Esophagus muscularis mucosa (tissue), 4 donors: ENCODE data around the gene RAB18. TPM values are rescaled to one million over a fixed set of nuclear protein-coding genes. Genes with fewer than 3 reads are reported as not detected.
"Not testable (repeated sequence)": the region's sequence is repeated elsewhere in the genome, so short reads cannot be mapped to it uniquely, and the experiment has no call there.

ENCODE experiments used
- DNase-seq: peaks from one replicate; pipeline ENCODE4 v3.0.0-alpha.2; 2017; ENCODE audit errors: extremely low spot score
- H3K27ac ChIP-seq, 4 donors: fragments of 200-600 bp; sonication (generic); replicated peaks in 1 of 4; 1 replicate in 3 of 4; 2 replicates in 1 of 4; pipeline ENCODE4 v1.5.1; 2016 to 2019; ENCODE audit warnings: mild to moderate bottlenecking in 1 of 4
- H3K27me3 ChIP-seq, 4 donors: fragments of 200-600 bp; sonication (generic); one replicate each; pipeline versions ENCODE4 v1.5.1 to v1.6.0; 2016 to 2019
- H3K36me3 ChIP-seq, 4 donors: fragments of 200-600 bp; sonication (generic); one replicate each; pipeline ENCODE4 v1.5.1; 2016 to 2019
- H3K4me1 ChIP-seq, 4 donors: fragments of 200-600 bp; sonication (generic); one replicate each; pipeline ENCODE4 v1.5.1; 2016 to 2019
- H3K4me3 ChIP-seq, 4 donors: fragments of 200-600 bp; sonication (generic); 1 replicate in 2 of 4; 2 replicates in 2 of 4; pipeline ENCODE4 v1.5.1; 2016 to 2019; ENCODE audit warnings: mild to moderate bottlenecking in 4 of 4, moderate library complexity in 1 of 4
- H3K9me3 ChIP-seq, 4 donors: fragments of 200-600 bp; sonication (generic); 1 replicate in 3 of 4; 2 replicates in 1 of 4; pipeline ENCODE4 v1.5.1; 2016 to 2019
- EP300 ChIP-seq: sonication (generic); formaldehyde crosslinking; IDR thresholded peaks from one replicate; pipeline ENCODE4 v1.6.1; 2017; ENCODE audit warnings: antibody characterized with exemption
- POLR2A ChIP-seq: fragments of 450-650 bp; IDR thresholded peaks from one replicate; pipeline ENCODE4 v1.6.1; 2017; ENCODE audit warnings: antibody characterized with exemption, moderate library complexity, mild to moderate bottlenecking, low read depth
- POLR2AphosphoS5 ChIP-seq, 2 donors: sonication (generic); formaldehyde crosslinking; IDR thresholded peaks; one replicate each; pipeline ENCODE4 v1.6.1; 2017; ENCODE audit warnings: antibody characterized with exemption in 2 of 2
- WGBS: methylation state at CpG from one replicate; pipeline ENCODE4 v1.1.5; 2018; 5-methylcytosine and 5-hydroxymethylcytosine counted together
- intact Hi-C: fragments of 100-400 bp; cut with DNase I; formaldehyde crosslinking; loops from one replicate; pipeline ENCODE4 v1.15.1; 2023
- total RNA-seq, 4 donors: library from RNA; depleted of rRNA; stranded (reverse); fragments of >200 nt; gene quantifications; one replicate each; pipeline versions ENCODE4 v1.1.0 to v1.2.1, GENCODE V29; 2016
- TF ChIP-seq, protein P1 (sequence below), 3 experiments: fragments of 200-600 bp in 2 of 3; fragments of 450-650 bp in 1 of 3; sonication (generic) in 2 of 3; IDR thresholded peaks; one replicate each; pipeline ENCODE4 v1.5.1; 2017 to 2019; ENCODE audit warnings: antibody characterized with exemption in 3 of 3, mild to moderate bottlenecking in 2 of 3, moderate library complexity in 1 of 3

Gene RAB18
- total RNA-seq, 4 donors from 2014 or later: 37.1 to 51.7 (median 42.6) TPM

- Histone ChIP-seq H3K4me1 (no peaks in the 10 kb centered on the region), H3K36me3 (no peaks in the 10 kb centered on the region), H3K4me3 (no peak overlapping the region), H3K9me3 (no peaks in the 10 kb centered on the region), H3K27ac (no peak overlapping the region), H3K27me3 (no peaks in the 10 kb centered on the region)
- no peak for DNase-seq
- 92% methylated on average over 1 of the region's 1 CpG for WGBS
- intact Hi-C loops: no loop called here
- TF ChIP-seq, protein P1, sequence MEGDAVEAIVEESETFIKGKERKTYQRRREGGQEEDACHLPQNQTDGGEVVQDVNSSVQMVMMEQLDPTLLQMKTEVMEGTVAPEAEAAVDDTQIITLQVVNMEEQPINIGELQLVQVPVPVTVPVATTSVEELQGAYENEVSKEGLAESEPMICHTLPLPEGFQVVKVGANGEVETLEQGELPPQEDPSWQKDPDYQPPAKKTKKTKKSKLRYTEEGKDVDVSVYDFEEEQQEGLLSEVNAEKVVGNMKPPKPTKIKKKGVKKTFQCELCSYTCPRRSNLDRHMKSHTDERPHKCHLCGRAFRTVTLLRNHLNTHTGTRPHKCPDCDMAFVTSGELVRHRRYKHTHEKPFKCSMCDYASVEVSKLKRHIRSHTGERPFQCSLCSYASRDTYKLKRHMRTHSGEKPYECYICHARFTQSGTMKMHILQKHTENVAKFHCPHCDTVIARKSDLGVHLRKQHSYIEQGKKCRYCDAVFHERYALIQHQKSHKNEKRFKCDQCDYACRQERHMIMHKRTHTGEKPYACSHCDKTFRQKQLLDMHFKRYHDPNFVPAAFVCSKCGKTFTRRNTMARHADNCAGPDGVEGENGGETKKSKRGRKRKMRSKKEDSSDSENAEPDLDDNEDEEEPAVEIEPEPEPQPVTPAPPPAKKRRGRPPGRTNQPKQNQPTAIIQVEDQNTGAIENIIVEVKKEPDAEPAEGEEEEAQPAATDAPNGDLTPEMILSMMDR (IDR thresholded peaks at IDR 0.05): no peak
- TF ChIP-seq EP300 (no peak), POLR2A (no peak), POLR2AphosphoS5 (IDR thresholded peaks at IDR 0.05) (no peak)
These were observed 42.8 kb upstream of the RAB18 start for GRCh38 chr10:27461312-27461711.

GRCh38 chr10:27463961-27464360 is 40.1 kb upstream of the RAB18 start:
- H3K4me1 ChIP-seq: no peaks in the 10 kb centered on the region
- TF ChIP-seq EP300 (no peak), POLR2A (no peak), POLR2AphosphoS5 (IDR thresholded peaks at IDR 0.05) (no peak)
- TF ChIP-seq, protein P1 (IDR thresholded peaks at IDR 0.05): no peak
- no peaks in the 10 kb centered on the region for H3K36me3 ChIP-seq
- DNase-seq: no peak
- H3K27ac ChIP-seq: no peak overlapping the region
- no peak overlapping the region for H3K4me3 ChIP-seq
- intact Hi-C loops: no loop called here
- H3K27me3 ChIP-seq: no peaks in the 10 kb centered on the region
- H3K9me3 ChIP-seq: no peaks in the 10 kb centered on the region
- 68% methylated on average over 2 of the region's 2 CpGs for WGBS

- Histone ChIP-seq H3K36me3 (no peaks in the 10 kb centered on the region), H3K27me3 (no peaks in the 10 kb centered on the region), H3K9me3 (no peaks in the 10 kb centered on the region), H3K4me1 (no peaks in the 10 kb centered on the region), H3K4me3 (no peak overlapping the region), H3K27ac (no peak overlapping the region)
- TF ChIP-seq POLR2A: no peak
- TF ChIP-seq, protein P1 (IDR thresholded peaks at IDR 0.05): no peak
- no peak for TF ChIP-seq EP300
- TF ChIP-seq POLR2AphosphoS5 (IDR thresholded peaks at IDR 0.05): no peak
- WGBS: 67% methylated on average over 3 of the region's 3 CpGs
- intact Hi-C loops: no loop called here
- no peak for DNase-seq
These were observed 39.1 kb upstream of the RAB18 start for GRCh38 chr10:27464993-27465392.

DNA sequence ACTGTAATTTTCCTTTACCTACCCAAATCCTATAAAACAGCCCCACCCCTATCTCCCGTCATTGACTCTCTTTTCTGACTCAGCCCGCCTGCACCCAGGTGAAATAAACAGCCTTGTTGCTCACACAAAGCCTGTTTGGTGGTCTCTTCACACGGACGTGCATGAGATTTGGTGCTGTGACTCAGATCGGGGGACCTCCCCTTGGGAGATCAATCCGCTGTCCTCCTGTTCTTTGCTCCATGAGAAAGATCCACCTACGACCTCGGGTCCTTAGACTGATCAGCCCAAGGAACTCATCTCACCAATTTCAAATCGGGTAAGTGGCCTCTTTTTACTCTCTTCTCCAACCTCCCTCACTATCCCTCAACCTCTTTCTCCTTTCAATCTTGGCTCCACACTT is 38.5 kb upstream of the RAB18 start:
- H3K9me3 ChIP-seq: not testable (repeated sequence)
- 90% methylated on average over 8 of the region's 9 CpGs for WGBS

DNA sequence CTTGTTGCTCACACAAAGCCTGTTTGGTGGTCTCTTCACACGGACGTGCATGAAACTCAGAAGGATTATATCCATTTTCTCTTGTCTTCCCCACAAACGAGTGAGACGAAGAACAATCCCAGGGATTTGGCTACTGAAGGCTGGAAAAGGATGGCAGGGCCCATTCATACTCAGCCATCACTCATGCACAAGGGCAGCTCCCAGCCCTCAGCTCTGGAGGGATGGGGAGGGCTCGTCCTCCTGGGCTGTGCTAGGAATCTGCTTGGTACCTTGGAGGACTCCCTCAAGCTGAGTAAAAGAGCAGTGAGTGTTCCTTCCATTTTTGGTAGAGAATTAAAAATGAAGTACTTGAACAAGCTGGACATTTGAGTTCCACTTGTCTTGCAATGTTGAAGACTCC is 33.2 kb upstream of the RAB18 start:
- 74% methylated on average over 5 of the region's 5 CpGs for WGBS
- H3K4me1 ChIP-seq: no peaks in the 10 kb centered on the region
- no peaks in the 10 kb centered on the region for H3K27me3 ChIP-seq
- intact Hi-C loops: no loop called here
- H3K4me3 ChIP-seq: no peak overlapping the region
- no peak for DNase-seq
- H3K27ac ChIP-seq: no peak overlapping the region
- no peaks in the 10 kb centered on the region for H3K9me3 ChIP-seq
- TF ChIP-seq EP300: no peak
- TF ChIP-seq POLR2A: no peak
- no peak for TF ChIP-seq POLR2AphosphoS5 (IDR thresholded peaks at IDR 0.05)
- TF ChIP-seq, protein P1 (IDR thresholded peaks at IDR 0.05): no peak
- H3K36me3 ChIP-seq: no peaks in the 10 kb centered on the region

More for the DNA sequence above, 38.5 kb upstream of the RAB18 start:
- intact Hi-C loops, H3K27ac ChIP-seq, H3K36me3 ChIP-seq, H3K4me3 ChIP-seq, DNase-seq, H3K4me1 ChIP-seq, H3K27me3 ChIP-seq: not testable (repeated sequence)
